Measurements from ENCODE around the gene BANF2. TPM values are rescaled to one million over a fixed set of nuclear protein-coding genes. Genes with fewer than 3 reads are reported as not detected.

Gene BANF2
- total RNA-seq, 1 donor from 2014 or later: not detected

Other genes with a start within 250 kb of the BANF2 start
- gene BFSP1, start 168.6 kb upstream of the BANF2 start, total RNA-seq: 0.49 TPM
- 326 TPM for gene DSTN, start 129.9 kb upstream of the BANF2 start, total RNA-seq
- gene RRBP1, start 17.7 kb upstream of the BANF2 start, total RNA-seq: 79.8 TPM

Measured in vagina (tissue), 1 donor.